SKM-1 (cell line): ENCODE results near the gene WFDC12.

Experiments
- DNase-seq: peaks from one replicate; lab custom pipeline; 2025; ENCODE audit not compliant: unreplicated experiment; lab: John Stamatoyannopoulos, UW

WFDC12 gene

GRCh38 chr20:45091366-45091765, 32.9 kb downstream of the WFDC12 start:
- no peak for DNase-seq

GRCh38 chr20:45090481-45090880, 33.8 kb downstream of the WFDC12 start:
- no peak for DNase-seq

- DNase-seq, result no peak
Measured at GRCh38 chr20:45088247-45088646, 36.0 kb downstream of the WFDC12 start.

- no peak for DNase-seq
Measured at GRCh38 chr20:45087814-45088213, 36.5 kb downstream of the WFDC12 start.

DNA sequence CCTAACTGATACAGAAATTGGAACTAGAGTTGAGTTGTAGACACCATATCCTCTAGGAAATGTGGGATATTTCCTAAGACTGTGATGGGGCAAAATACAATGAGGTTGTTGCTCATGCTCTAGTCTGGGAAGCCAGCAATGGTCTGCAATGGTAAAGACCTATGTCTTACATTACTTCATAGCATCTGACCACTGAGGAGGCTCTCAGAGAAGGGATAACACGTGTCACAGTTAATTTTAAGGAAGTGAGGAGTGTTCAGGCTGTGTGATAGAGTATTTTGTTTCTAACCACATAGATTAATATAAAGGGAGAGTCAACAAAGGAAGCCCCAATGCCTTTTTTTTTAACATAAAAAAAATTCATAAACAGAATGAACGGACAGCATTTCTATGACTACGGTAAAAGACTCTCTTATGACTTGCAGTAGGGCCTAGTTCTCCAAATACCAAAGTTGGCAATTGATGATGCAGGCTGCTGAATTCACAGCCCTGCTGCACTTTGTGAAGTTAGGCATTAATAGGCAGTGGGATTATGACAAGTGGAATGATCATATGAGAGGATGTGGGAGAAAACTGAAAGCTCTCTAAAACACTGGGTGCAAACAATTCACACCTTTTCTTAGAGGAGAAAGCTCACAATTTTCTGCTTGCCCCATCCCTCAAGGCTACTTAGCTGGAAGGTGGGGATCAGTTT, 37.0 kb downstream of the WFDC12 start:
- peak; percentile 14 for DNase-seq

DNA sequence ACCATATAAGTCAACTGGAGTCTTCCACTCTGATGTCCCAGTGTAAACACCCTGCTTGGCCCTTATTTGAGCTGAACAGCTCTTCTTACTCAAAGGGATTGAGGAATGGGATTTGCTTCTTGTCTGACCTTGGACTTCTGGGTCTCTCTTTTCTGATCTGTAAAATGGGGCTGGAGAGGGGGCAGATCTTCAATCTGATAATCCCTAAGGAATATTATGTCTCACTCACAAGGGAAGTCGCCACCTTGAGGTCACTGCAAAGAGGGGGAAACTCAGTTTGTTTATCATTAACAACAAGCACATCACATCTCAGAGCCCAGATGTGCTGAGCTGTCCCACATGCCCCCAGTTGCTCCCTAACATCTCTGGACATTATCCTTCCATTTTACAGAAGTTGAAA, 38.4 kb downstream of the WFDC12 start:
- no peak for DNase-seq

DNA sequence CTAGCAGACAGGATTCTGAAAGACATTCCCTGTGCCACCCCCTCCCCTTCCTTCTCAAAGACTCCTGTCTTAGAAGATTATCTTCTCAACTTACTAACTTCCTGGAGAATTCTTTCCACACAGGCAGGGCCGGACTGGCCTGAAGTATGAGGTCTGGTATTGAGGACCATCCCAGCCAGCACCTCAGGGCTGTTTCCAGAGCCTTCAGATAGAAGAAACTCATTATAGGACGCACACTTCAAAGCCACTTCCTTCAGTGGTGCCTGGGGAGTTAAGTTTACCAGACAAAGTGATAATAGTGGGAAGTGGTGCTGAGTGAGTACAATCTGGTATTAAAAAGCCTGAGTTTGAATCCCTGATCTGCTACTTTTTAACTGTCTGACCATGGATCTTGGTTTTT, 39.0 kb downstream of the WFDC12 start:
- no peak for DNase-seq

- no peak for DNase-seq
Measured at GRCh38 chr20:45083127-45083526, 41.1 kb downstream of the WFDC12 start.

DNA sequence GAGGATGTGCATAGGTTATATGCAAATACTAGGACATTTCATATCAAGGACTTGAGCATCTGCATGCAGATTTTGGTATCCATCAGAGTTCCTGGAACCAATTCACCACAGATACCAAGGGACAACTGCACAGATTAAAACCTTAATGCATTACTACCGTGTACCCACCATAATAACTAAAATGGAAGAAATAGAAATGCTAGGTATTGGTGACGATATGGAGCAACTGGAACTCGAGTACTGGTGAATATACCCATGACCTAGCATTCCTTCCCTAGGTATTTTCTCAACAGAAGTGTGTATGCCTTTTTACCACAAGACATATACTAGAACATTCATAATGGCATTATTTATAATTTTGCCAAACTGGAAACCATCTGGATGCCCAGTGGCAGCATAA, 41.8 kb downstream of the WFDC12 start:
- DNase-seq, result no peak

- no peak for DNase-seq
Measured at GRCh38 chr20:45080867-45081624, 43.2 kb downstream of the WFDC12 start.

GRCh38 chr20:45077559-45077958, 46.7 kb downstream of the WFDC12 start:
- DNase-seq, result no peak
